Kidney (tissue), 14 donors: ENCODE data around the gene RARG. TPM values are rescaled to one million over a fixed set of nuclear protein-coding genes. Genes with fewer than 3 reads are reported as not detected.
A peak's percentile ranks its signal among the peaks of the same experiment; 100 is the strongest.

Source experiments
- DNase-seq, 5 donors: peaks; one replicate each; pipeline ENCODE4 v3.0.0-alpha.2; 2013 to 2020
- FAIRE-seq: peaks from 2 replicates; lab custom pipeline; 2012; peaks lifted over from hg19 to GRCh38; lab: Jason Lieb, UNC
- H3K27ac ChIP-seq, 2 donors: one replicate each; pipeline ENCODE4 v1.7.0; 2013; ENCODE audit warnings: low read depth in 2 of 2, low read length in 2 of 2, inconsistent platforms in 1 of 2
- H3K27me3 ChIP-seq: one replicate; pipeline ENCODE4 v1.7.1; 2013; ENCODE audit warnings: low read length, inconsistent platforms; ENCODE audit not compliant: control insufficient read depth, insufficient read depth
- H3K36me3 ChIP-seq, 3 donors: one replicate each; pipeline versions ENCODE4 v1.7.0 to v1.7.1; 2013; ENCODE audit warnings: low read length in 3 of 3, control low read depth in 1 of 3, inconsistent platforms in 1 of 3; ENCODE audit not compliant: insufficient read depth in 3 of 3, control insufficient read depth in 2 of 3
- H3K4me1 ChIP-seq, 3 donors: one replicate each; pipeline versions ENCODE4 v1.7.0 to v1.7.1; 2013; ENCODE audit warnings: low read length in 3 of 3, inconsistent platforms in 1 of 3, low read depth in 1 of 3; ENCODE audit not compliant: control insufficient read depth in 2 of 3, insufficient read depth in 2 of 3
- H3K4me3 ChIP-seq, 3 donors: one replicate each; pipeline versions ENCODE4 v1.7.0 to v1.8.1; 2013; ENCODE audit warnings: low read length in 3 of 3, control low read depth in 1 of 3, inconsistent platforms in 1 of 3
- H3K9ac ChIP-seq, 3 donors: one replicate each; pipeline versions ENCODE4 v1.7.0 to v1.7.1; 2013; ENCODE audit warnings: low read length in 3 of 3, control low read depth in 1 of 3, inconsistent platforms in 1 of 3
- H3K9me3 ChIP-seq, 3 donors: one replicate each; pipeline versions ENCODE4 v1.7.0 to v1.7.1; 2013; ENCODE audit warnings: low read length in 3 of 3, control low read depth in 1 of 3, inconsistent platforms in 1 of 3; ENCODE audit not compliant: control insufficient read depth in 2 of 3, insufficient read depth in 1 of 3
- intact Hi-C: fragments of 100-400 bp; cut with DNase I; formaldehyde crosslinking; loops from one replicate; pipeline ENCODE4 v1.11.1; 2022
- polyA plus RNA-seq: library from polyadenylated mRNA; stranded (reverse); fragments of 350-450 nt; fragmentation: Illumina TruSeq; extraction: RNeasy Lipid Tissue Mini Kit (QIAGEN cat#74804); gene quantifications from one replicate; pipeline ENCODE4 v1.2.3, GENCODE V29; 2014; ENCODE audit warnings: low read depth, low replicate concordance; ENCODE audit not compliant: insufficient read depth
- total RNA-seq: library from RNA; stranded (reverse); fragmentation: NEBNext Ultra II Directional; extraction: Animal tissue kit (Norgen Biotek cat#: 25700); gene quantifications from one replicate; pipeline ENCODE4 v1.2.1, GENCODE V29; 2021
- TF ChIP-seq, protein P1 (sequence below): IDR thresholded peaks from 3 replicates; pipeline ENCODE4 v1.5.1; 2012; ENCODE audit warnings: mild to moderate bottlenecking, moderate library complexity, borderline replicate concordance; ENCODE audit not compliant: insufficient read depth; ENCODE audit errors: extremely low read depth
- donor health status: control.
- donor health status: control.
- donor health status: control.
- donor health status: control.
- donor health status: control.
- donor health status: DM: yes; HTN: yes; CAD: no.
- donor health status: Normal renal cell carcinoma (clear cell type).

The RARG gene
- total and polyA plus RNA-seq, 2 donors from 2014 or later = 13.2 to 34.1 TPM

DNA sequence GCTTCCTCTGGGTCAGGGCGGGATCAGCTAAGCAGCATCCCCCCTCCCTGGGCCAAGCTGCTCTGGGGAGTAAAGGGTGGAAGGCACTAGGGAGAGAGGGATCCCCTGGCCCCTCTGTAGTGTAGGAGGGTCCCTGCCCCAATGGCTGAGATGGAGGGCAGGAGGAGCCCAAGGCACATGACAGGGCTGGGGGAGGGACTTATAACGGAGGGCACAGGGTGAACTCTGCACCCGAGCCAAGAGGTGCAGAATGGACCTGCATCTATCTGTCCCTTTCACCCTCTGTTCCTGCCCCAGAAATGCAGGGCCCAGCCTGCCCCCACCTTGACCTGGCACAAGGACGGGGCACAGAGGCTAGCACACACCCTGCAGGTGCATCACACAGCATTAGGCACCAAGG lies 21.2 kb downstream of the RARG start:
- FAIRE-seq = no peak
- H3K4me1 ChIP-seq = peaks cover 0 to 29% (median 0%) of the 10 kb centered on the region in 3 donors

DNA sequence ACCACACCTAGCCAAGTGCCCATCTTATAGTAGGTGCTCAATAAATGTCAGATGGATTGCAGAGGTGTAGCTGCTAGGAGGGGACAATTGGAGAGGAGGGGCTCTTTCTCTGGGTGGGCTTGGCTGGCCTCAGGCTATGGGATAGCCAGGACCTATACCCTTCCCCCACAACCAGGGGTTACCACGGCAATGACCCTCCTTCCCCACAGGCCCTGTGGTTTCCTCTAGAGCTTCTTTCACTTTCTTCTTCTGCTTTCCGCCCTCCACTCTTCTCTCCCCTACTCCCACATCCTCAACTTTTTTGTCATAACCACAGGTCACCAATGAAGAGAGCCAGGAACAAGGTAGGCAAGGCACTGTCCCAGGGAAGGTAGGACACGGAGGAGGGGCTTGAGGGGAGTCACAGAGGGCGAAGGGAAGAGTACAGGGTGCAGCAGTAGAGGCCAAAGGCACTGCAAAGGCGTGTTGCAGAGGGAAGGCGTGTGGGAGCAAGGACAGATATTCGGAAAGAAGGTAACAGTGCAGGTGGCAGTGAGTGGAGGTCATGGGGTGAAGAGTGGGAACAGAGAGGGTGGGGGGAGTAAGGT lies 23.0 kb downstream of the RARG start:
- intact Hi-C loops = no loop called here
- Histone ChIP-seq H3K36me3 (peaks cover 0 to 8% (median 4%) of the 10 kb centered on the region in 3 donors), H3K27me3 (no peaks in the 10 kb centered on the region), H3K4me1 (peaks cover 0 to 13% (median 0%) of the 10 kb centered on the region in 3 donors), H3K9ac (no peak overlapping the region), H3K4me3 (peak overlapping the region in 1 of 3 donors; percentile 20), H3K9me3 (no peaks in the 10 kb centered on the region), H3K27ac (peak overlapping the region in 1 of 2 donors; percentile 49)
- TF ChIP-seq, protein P1, sequence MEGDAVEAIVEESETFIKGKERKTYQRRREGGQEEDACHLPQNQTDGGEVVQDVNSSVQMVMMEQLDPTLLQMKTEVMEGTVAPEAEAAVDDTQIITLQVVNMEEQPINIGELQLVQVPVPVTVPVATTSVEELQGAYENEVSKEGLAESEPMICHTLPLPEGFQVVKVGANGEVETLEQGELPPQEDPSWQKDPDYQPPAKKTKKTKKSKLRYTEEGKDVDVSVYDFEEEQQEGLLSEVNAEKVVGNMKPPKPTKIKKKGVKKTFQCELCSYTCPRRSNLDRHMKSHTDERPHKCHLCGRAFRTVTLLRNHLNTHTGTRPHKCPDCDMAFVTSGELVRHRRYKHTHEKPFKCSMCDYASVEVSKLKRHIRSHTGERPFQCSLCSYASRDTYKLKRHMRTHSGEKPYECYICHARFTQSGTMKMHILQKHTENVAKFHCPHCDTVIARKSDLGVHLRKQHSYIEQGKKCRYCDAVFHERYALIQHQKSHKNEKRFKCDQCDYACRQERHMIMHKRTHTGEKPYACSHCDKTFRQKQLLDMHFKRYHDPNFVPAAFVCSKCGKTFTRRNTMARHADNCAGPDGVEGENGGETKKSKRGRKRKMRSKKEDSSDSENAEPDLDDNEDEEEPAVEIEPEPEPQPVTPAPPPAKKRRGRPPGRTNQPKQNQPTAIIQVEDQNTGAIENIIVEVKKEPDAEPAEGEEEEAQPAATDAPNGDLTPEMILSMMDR = no peak
- FAIRE-seq (no peak), DNase-seq (no peak)

More for the DNA sequence above, 21.2 kb downstream of the RARG start:
- Histone ChIP-seq H3K27ac (no peak overlapping the region), H3K9ac (no peak overlapping the region), H3K9me3 (no peaks in the 10 kb centered on the region), H3K4me3 (no peak overlapping the region), H3K36me3 (peaks cover 0 to 10% (median 10%) of the 10 kb centered on the region in 3 donors), H3K27me3 (no peaks in the 10 kb centered on the region)
- peak in 1 of 5 donors; percentile 44 for DNase-seq
- intact Hi-C loops = loop anchor here (10.0 kb wide), 1 partner anchor 74 kb away; no protein-coding TSS in a partner anchor
- TF ChIP-seq, protein P1 = no peak

DNA sequence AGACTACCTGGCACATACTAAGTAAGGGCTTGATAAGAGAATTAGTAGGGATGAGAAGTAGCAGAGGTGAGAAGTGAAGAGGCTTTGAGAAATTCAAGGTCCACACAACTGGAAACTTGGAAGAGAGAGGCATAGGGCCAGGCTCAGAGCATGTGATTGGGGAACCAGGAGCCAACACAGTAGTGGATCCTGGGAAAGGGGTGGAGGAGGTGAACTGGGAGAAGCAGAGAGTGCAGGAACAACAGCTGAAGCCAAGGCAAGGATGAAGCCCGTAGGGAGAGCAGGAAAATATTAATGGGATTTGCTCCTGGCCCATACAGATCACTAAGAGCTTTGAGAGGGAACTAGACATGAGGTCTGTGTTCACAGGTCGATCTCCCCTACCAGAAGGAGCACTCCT lies 23.6 kb downstream of the RARG start:
- Histone ChIP-seq H3K4me3 (no peak overlapping the region), H3K27me3 (no peaks in the 10 kb centered on the region), H3K27ac (no peak overlapping the region), H3K9ac (no peak overlapping the region), H3K9me3 (no peaks in the 10 kb centered on the region), H3K4me1 (peaks cover 0 to 9% (median 0%) of the 10 kb centered on the region in 3 donors), H3K36me3 (peaks cover 0 to 5% (median 0%) of the 10 kb centered on the region in 3 donors)
- FAIRE-seq (no peak), DNase-seq (no peak)
- intact Hi-C loops = no loop called here
- TF ChIP-seq, protein P1 = no peak
